GM19468 (cell line): ENCODE results near the gene FANCM.
A peak's percentile ranks its signal among the peaks of the same experiment; 100 is the strongest.
"Not testable (repeated sequence)": the region's sequence is repeated elsewhere in the genome, so short reads cannot be mapped to it uniquely, and the experiment has no call there.

Source experiments
- ATAC-seq: cut with Tn5 transposase; IDR thresholded peaks from one replicate; pipeline ENCODE4 v1.9.1; 2021; ENCODE audit warnings: mild to moderate bottlenecking, moderate library complexity, moderate number of reproducible peaks; ENCODE audit not compliant: unreplicated experiment; ENCODE audit errors: extremely low read depth

FANCM gene

DNA sequence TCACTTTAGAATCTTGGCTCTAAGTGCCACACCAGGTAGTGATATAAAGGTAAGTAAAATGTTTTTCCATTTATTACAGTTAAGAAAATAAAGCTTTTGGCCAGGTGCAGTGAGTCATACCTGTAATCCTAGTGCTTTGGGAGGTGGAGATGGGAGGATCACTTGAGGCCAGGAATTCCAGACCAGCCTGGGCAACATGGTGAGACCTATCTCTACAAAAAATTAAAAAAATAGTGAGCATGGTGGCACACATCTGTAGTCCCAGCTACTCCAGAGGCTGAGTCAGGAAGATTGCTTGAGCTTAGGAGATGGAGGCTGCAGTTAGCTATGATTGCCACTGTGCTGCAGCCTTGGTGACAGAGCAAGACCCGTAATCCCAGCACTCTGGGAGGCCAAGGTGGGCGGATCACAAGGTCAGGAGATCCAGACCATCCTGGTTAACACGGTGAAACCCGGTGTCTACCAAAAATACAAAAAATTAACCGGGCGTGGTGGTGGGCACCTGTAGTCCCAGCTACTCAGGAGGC, 5.0 kb downstream of the FANCM start:
- ATAC-seq, result no peak

DNA sequence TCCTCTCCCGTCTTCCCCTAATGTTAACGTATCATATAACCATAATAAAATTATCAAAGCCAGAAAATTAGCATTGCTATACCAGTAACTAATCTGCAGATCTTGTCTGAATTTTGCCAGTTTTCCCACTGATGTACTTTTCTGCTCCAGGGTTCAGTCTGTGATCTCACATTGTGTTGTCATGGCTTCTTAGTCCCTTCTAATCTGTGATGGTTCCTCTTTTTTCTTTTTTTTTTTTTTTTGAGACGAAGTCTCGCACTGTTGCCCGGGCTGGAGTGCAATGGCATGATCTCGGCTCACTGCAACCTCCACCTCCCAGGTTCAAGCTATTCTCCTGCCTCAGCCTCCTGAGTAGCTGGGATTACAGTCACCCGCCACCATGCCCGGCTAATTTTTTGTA, 6.4 kb downstream of the FANCM start:
- ATAC-seq, result not testable (repeated sequence)

DNA sequence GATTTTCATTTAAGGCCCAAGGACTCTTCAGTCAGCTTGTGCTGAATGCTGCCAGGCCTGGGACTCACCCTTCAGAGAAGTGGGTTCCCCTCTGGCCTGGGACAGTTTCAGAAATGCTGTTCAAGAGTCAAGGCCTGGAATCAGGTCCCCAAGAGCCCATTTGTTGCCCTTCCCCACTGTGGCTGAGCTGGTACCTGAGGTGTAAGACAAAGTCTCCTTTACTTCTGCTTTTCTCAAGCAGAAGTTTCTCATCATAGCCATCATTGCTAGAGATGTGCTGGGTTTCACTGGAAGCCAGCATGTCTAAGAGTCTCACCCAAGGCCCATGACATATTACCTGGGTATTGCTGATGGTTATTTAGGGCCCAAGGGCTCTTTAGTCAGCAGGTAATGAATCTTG, 8.9 kb downstream of the FANCM start:
- peak; percentile 48 for ATAC-seq

DNA sequence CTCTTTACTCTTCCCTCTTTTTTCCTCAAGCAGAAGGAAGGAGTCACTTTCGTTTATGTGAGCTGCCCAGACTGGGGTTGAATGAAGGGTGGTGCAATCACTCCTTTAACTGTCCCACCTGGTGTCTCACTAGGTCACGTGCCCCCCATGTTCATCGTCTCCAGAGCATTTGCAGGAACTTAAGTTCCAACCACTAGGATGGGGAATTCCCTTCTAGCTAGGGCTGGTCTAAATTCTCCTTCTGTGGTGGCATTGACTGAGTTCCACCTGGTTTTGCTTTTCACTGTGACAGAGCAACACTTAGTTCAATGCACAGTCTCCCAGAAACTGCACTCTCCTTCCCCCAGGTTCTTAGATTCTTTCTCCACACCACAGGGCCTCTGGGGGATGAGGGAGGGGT, 9.5 kb downstream of the FANCM start:
- ATAC-seq, result no peak

DNA sequence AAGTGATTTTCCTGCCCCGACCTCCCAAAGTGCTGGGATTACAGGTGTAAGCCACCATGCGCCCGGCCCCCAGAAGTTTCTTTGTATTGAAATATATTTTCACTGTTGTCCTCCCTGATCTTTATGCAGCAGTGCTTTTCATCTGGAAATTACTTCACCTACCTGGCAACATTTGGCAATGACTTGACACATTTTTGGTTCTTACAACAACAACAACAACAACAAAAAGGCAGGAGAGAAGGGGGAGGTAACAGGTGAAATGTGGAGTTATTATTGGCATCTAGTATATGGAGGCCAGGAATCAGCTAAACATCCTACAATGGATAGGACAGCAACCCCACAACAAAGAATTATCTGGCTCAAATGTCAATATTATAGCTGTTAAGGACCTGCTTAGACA, 13.9 kb downstream of the FANCM start:
- ATAC-seq, result no peak

DNA sequence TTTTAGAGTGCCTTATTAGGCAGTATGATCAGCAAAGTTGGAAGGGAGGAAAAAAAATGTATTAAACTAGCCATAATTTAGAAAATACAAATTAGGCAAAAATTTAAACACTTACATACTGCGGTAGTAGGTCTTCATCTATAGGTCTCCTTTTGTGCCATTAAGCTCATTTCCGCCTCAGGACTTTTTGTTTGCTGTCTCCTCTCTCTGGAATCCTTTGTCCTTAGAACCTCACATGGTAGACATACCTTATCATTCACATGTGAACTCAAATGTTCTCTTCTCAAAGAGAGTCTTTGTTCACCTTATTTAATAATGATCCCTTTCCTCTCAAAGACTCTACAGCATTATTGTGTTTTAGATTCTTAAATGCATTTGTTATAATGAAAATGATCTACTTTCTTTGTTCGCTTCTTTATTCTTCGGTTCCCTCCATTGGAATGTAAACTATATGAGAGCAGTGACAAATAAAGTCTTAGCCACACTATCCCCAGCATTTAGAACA, 14.7 kb downstream of the FANCM start:
- ATAC-seq, result no peak

DNA sequence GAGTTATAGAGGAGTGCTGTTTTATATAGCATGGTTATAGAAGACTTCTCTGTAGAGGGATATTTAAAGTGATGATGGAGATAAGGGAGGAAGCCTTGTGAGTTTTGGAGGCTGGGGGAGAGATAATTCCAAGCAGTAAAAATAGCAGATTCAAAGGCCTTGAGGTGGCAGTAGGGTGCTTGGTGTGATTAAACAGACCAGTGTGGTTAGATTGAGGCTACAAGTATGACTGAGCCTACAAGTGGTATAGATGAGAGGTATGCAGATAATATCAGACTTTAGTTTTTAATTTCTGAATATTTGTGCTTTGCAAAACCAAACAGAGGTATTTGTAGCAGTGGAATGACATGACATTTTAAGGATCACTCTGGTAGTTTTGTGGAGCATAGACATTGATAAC, 20.3 kb downstream of the FANCM start:
- no peak for ATAC-seq

DNA sequence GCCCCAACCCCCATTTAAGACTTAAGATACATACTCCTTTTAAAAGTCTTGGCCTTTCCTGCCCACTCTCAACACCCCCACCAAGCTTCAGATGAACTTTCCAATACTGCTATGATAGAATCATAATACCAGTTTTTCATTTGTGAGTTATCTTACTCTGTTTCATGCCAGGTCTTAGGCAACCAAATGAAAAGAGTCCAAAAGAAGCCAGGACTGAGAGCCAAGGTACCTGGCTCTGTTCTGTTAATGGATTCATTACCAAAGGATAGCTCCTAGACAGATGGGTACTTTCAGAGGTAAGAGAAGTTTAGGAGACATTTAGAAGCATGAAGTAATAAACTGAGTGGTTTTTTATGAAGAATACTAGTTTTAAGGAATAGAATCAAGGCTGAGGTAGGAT, 34.2 kb downstream of the FANCM start:
- no peak for ATAC-seq

DNA sequence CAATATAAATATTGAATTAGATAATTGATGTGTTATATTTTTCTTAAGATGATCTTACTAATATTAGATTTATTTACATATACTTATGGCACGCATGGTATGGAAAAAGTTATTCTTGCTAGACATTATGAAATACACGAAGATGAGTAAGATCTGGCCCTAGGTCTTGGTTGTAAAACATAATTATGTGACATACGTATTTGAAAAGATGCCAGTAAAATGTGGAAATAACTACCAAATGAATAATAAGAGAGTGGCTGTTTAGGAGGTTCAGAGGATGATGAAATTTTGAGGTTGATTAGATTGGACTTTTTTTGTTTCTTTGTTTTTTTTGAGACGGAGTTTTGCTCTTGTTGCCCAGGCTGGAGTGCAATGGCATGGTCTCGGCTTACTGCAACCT, 41.3 kb downstream of the FANCM start:
- ATAC-seq, result no peak

DNA sequence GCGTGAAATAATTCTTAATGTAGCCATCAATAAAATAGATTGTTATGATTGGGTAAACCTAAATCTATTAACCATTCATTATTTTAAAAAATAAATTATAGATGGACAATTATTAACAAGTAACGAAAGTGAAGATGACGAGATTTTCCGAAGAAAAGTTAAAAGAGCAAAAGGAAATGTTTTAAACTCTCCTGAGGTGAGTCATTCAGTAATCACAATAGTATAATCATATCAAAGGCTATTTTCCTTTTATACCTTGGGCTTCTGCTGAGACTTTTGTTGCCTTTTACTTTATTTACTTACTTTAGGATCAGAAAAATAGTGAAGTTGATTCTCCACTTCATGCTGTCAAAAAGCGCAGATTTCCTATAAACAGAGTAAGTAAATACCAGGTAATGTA, 45.6 kb downstream of the FANCM start:
- ATAC-seq, result no peak

DNA sequence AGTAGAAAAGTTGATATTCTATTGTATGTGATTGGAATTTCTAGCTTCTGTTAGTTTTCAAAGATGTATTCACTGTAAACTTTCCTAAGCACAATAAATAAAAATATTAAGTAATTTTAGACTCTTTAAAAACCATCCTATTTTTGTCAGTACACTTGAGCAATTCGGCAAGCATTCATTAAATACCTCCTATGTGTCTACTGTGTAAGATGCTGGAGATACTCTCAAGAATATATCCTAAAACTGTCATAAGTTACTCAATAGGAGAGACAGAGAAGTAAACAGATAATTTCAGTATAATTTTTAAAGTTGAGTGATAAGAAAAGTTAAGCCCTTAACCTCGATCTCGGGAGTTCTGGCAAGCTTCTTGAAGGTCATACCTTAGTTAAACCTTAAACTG, 46.1 kb downstream of the FANCM start:
- no peak for ATAC-seq

DNA sequence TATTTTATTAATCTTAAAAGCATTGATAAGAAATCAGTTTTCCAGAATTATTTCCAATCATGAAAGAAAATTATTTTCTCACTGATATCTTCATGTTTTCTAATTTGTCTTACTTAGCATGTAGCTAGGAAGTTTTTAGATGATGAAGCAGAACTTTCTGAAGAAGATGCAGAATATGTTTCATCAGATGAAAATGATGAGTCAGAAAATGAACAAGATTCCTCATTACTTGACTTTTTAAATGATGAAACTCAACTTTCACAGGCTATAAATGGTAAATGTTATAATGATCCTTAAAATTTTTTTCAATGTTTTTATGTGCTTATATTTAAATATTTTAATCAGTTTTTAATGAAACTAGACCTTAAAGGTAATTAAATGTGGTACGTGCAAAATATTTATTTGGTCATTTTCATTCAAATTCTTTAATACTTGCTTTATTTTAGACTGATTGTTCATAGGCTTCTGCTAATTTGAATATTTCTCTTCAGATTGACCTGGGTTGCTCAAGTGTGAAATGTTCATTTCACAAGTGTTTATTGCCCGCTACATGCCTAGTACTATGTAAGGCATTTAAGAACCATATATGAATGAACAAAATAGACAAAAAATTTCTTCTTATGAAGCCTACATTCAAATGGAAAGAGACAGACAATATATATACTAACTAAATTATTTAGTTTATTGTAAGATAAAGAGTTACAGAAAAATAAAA, 49.5 kb downstream of the FANCM start:
- no peak for ATAC-seq

DNA sequence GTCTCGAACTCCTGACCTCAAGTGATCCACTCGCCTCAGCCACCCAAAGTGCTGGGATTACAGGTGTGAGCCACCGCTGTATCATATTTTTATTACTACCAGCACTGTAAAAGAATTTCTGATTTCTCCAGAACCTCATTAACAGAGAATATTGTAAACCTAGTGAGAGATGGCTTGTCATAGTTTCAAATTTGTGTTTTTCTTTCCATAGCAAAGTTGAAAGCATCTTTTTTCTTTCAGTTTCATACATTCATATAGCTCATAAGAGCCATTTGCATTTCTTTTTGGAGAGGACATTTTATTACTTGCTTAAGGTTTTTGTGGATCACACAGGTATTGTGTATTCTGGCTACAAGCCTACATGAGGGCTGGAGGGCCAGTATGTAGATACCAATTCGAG, 59.2 kb downstream of the FANCM start:
- no peak for ATAC-seq

DNA sequence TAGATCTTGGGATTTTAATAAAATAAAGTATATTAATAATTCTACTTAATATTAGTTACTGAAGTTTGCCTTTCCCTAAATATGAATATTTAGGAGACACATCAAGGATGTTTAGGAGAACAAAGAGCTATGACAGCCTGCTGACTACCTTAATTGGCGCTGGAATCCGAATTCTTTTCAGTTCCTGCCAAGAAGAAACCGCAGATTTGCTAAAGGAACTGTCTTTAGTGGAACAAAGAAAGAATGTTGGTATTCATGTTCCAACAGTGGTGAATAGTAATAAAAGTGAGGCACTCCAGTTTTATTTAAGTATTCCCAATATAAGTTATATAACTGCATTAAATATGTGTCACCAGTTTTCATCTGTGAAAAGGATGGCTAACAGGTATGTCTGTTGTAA, 62.8 kb downstream of the FANCM start:
- ATAC-seq, result no peak

DNA sequence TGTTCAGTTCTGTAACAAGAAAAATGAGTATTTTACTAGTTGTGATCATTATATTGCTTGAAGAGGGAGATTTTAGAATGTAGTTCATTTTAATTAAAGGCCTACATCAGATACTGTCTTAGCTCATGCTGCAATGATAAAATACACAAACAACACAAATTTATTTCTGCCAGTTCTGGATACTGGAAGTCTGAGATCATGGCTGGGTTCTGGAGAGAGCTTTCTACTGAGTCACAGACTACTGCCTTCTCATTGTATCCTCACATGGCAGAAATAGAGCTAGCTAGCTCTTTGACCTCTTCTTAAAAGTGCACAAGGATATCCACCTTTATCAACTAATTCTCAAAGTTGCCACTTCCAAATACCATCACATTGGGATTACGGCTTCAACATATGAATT, 63.5 kb downstream of the FANCM start:
- ATAC-seq, result no peak

DNA sequence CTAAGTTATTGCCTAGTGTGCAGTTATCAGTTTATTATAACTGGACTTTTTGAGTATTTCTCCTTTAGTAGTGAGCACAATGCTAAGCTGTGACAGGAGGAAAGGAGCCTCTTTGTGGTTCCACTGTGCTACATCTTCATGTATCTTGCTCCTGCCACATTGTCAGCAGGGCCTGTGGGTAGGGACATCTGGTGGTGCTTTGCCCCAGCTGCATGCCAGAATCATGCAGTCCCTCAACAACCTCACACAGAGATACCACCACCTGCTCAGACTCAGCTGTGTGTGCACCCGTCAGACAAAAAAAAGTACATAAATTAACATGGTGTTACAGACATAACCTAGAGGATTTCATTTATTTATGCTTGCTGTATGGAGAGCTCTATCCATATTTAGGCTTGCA, 66.2 kb downstream of the FANCM start:
- no peak for ATAC-seq

DNA sequence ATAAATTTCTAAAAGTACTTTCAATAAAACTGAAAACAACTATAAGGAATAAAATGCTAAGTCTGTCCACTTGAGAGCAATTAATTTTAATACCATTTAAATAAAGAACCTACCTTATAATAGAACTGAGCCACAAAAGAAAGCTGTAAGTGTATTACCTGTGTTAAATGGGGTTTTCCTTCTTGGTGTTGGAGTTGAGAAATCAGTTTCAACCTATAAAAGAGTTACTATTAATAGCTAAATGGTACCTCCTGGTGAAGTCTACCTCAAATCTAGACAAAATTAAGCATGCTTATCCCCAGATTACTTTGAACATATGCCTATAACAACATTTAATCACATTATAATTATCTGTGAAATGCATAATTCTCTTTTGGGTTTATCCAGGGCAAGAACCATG, 68.5 kb downstream of the FANCM start:
- no peak for ATAC-seq

DNA sequence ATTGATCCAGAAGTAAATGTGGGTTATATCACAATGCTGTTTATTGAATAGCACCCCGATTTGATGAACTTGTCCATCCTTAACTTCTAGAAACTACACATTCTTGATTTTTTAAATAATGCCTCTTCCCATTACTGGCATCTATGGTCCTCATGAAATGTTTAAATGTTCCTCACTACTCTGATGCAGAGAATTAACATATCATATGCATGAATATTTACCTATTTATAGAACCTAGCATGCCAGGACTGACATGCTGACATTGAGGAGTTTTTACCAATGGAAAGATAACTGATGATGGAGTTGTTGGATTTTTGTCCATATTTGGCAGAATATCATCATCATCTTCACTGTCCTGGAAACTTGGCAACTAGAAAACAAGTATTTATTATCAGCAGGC, 74.4 kb downstream of the FANCM start:
- ATAC-seq, result no peak

DNA sequence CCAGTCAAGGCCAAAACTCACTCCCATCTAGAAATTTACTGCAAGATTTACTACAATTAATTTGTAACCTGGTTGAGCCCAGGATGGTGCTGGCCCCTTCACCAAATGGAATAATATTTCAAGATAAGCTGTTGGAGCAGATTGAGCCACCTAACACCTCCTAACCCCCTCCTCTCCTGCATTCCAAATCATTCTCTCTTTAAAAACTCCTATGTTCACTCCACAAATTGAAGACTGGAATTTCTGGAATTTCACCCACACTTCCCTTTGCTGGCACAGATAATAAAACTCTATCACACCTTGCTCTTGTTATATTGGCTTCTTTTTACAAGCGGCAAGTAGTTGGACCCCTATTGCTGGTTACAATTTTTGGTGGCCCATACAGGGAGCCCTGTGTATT, 75.6 kb downstream of the FANCM start:
- no peak for ATAC-seq

DNA sequence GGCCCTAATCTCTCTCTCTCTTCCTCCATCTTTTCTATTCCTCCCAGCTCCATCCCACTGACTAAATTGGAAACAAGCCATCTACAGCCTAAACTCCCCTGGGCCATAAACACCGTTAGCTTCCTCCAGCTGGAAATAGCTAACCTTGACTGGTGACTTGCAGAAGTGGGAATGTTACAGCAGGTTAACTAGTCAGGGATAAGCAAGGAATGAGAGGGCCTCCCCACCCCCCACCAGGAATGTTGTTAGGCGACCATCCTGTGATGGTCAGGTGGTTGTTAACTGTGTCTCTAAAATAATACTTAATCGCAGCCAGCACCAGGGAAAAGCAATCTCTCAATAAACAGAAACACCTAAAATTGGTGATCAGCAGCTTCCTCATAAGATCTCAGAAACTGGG, 76.5 kb downstream of the FANCM start:
- no peak for ATAC-seq

DNA sequence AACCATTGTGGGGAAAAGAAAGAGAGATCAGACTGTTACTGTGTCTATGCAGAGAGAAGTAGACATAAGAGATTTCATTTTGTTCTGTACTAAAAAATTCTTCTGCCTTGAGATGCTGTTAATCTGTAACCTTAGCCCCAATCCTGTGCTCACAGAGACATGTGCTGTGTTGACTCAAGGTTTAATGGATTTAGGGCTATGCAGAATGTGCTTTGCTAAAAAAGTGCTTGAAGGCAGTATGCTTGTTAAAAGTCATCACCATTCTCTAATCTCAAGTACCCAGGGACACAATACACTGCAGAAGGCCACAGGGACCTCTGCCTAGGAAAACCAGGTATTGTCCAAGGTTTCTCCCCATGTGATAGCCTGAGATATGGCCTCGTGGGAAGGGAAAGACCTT, 78.0 kb downstream of the FANCM start:
- ATAC-seq, result not testable (repeated sequence)

DNA sequence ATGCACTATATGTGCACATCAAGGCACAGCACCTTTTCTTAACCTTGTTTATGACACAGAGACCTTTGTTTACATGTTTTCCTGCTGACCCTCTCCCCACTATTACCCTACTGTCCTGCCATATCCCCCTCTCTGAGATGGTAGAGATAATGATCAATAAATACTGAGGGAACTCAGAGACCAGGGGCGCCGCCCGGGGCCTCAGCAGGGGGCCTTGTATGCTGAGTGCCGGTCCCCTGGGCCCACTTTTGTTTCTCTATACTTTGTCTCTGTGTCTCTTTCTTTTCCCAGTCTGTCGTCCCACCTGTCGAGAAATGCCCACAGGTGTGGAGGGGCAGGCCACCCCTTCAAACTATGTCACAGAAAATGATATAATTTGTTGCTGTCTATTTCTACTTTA, 78.6 kb downstream of the FANCM start:
- not testable (repeated sequence) for ATAC-seq
